HepG2 (cell line): ENCODE results near the gene BRCA1. TPM values are rescaled to one million over a fixed set of nuclear protein-coding genes. Genes with fewer than 3 reads are reported as not detected.

Source experiments
- DNMT3B ChIP-seq: conservative IDR thresholded peaks from 2 replicates; pipeline ENCODE4 v1.6.1; 2016; ENCODE audit warnings: missing biosample characterization, control low read depth
- GLI4 ChIP-seq: sonication (generic); formaldehyde crosslinking; IDR thresholded peaks from 2 replicates; pipeline ENCODE4 v1.5.1; 2020; ENCODE audit warnings: missing genetic modification reagents, mild to moderate bottlenecking, moderate library complexity, borderline replicate concordance
- HOXA7 ChIP-seq: sonication (generic); formaldehyde crosslinking; IDR thresholded peaks from 2 replicates; pipeline ENCODE4 v1.8.1; 2022; ENCODE audit warnings: mild to moderate bottlenecking, missing genetic modification reagents, moderate library complexity
- KLF9 ChIP-seq: IDR thresholded peaks from 2 replicates; pipeline ENCODE4 v1.6.1; 2016; ENCODE audit warnings: low read depth
- MAFK ChIP-seq, 2 experiments: IDR thresholded peaks in 1 of 2; conservative IDR thresholded peaks in 1 of 2; 2 replicates each; pipeline ENCODE4 v1.6.1; 2011; ENCODE audit warnings: improper control_type of control experiment in 2 of 2, low read length in 2 of 2
- MEIS2 ChIP-seq: sonication (generic); formaldehyde crosslinking; IDR thresholded peaks from 2 replicates; pipeline ENCODE4 v1.9.0; 2021; ENCODE audit warnings: mild to moderate bottlenecking, missing genetic modification reagents
- PHF20 ChIP-seq: sonication (generic); formaldehyde crosslinking; IDR thresholded peaks from 2 replicates; pipeline ENCODE4 v1.5.0; 2020; ENCODE audit warnings: mild to moderate bottlenecking, missing genetic modification reagents
- RELA ChIP-seq: sonication (generic); formaldehyde crosslinking; IDR thresholded peaks from 2 replicates; pipeline ENCODE4 v1.4.0; 2020; ENCODE audit warnings: missing genetic modification reagents
- RFX1 ChIP-seq: fragments of 450-650 bp; IDR thresholded peaks from 2 replicates; pipeline ENCODE4 v1.6.1; 2017
- SNAI1 ChIP-seq: sonication (generic); formaldehyde crosslinking; IDR thresholded peaks from 2 replicates; pipeline ENCODE4 v1.5.0; 2020; ENCODE audit warnings: mild to moderate bottlenecking, missing genetic modification reagents, borderline replicate concordance
- ZKSCAN8 ChIP-seq: IDR thresholded peaks from 2 replicates; pipeline ENCODE4 v1.6.1; 2016; ENCODE audit warnings: borderline replicate concordance, missing genetic modification reagents, missing compliant biosample characterization
- ZNF225 ChIP-seq: sonication (generic); formaldehyde crosslinking; IDR thresholded peaks from 2 replicates; pipeline ENCODE4 v1.4.0; 2020; ENCODE audit warnings: mild to moderate bottlenecking, missing genetic modification reagents
- polyA plus RNA-seq, 8 experiments: library from polyadenylated mRNA; depleted of rRNA in 3 of 8; stranded (reverse) in 7 of 8; unstranded in 1 of 8; fragments of >200 nt; fragmentation: Illumina TruSeq in 4 of 8; extraction: Trizol in 4 of 8; gene quantifications; 2 replicates each; pipeline versions ENCODE4 v1.2.1 to v1.2.3, GENCODE V29; 2011 to 2016; ENCODE audit warnings: low read depth in 4 of 8, missing spikeins in 1 of 8, mixed read lengths in 1 of 8; ENCODE audit not compliant: insufficient read depth in 1 of 8
- total RNA-seq, 5 experiments: library from RNA; depleted of rRNA; stranded (reverse); fragments of >200 nt; fragmentation: Illumina TruSeq; extraction: Trizol; gene quantifications; 2 replicates each; pipeline ENCODE4 v1.2.3, GENCODE V29; 2016; ENCODE audit warnings: low read depth in 1 of 5
- TF ChIP-seq, protein P1 (sequence below): sonication (generic); formaldehyde crosslinking; IDR thresholded peaks from 2 replicates; pipeline ENCODE4 v1.4.0; 2020; ENCODE audit warnings: missing genetic modification reagents, mild to moderate bottlenecking, borderline replicate concordance
- TF ChIP-seq, protein P2 (sequence below): IDR thresholded peaks from 2 replicates; pipeline ENCODE4 v1.6.1; 2016; ENCODE audit warnings: missing compliant biosample characterization, missing genetic modification reagents, borderline replicate concordance
- TF ChIP-seq, protein P3 (sequence below): sonication (generic); formaldehyde crosslinking; IDR thresholded peaks from 2 replicates; pipeline ENCODE4 v1.5.0; 2020; ENCODE audit warnings: missing genetic modification reagents, mild to moderate bottlenecking, borderline replicate concordance
- TF ChIP-seq, protein P4 (sequence below): sonication (generic); formaldehyde crosslinking; IDR thresholded peaks from 2 replicates; pipeline ENCODE4 v1.8.0; 2022; ENCODE audit warnings: mild to moderate bottlenecking, missing genetic modification reagents
- TF ChIP-seq, protein P5 (sequence below): sonication (generic); formaldehyde crosslinking; conservative IDR thresholded peaks from 2 replicates; pipeline ENCODE4 v1.5.0; 2020; ENCODE audit warnings: missing genetic modification reagents
- TF ChIP-seq, protein P6 (sequence below): sonication (generic); formaldehyde crosslinking; conservative IDR thresholded peaks from 2 replicates; pipeline ENCODE4 v1.8.1; 2023; ENCODE audit warnings: missing genetic modification reagents

Gene BRCA1
- total and polyA plus RNA-seq, 2 of the 13 experiments (the other 11 are each of a cell fraction or from before 2014, with no cell fraction given), result 13.3 to 37.5 TPM

DNA sequence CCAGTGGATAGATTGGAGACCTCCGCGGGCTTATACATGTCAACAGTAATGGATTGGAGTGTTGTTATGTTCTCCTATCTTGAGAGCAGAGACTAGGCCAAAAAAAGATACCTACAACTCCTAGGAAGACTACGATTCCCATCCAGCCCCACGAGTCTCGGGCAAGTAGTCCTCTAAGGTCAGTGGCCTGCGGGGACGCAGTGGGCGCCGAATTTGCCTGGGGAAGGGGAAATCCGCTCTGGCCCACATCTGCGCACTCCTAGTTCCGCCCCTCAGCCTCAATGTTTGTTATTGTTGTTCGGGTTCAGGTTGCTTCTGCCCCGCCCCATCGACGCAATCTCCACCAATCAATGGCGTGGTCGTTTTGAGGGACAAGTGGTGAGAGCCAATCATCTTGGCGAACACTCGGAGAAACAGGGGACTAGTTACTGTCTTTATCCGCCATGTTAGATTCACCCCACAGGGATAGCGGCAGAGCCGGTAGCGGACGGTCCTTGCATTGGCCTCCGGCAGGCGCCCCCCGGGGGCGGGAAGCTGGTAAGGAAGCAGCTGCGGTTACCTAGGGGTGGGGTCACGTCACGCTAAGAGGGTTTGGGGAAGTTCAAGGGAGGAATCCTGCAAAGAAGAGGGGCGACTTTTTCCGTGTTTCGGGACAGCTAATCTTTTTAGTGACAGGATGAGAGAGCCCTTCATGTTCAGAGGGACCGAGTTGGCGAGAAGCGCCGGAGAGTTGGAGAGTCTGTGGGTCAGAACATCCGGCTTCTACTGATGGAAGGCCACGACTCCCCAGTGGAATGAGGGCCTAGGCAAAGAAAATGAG lies 45.8 kb upstream of the BRCA1 start, which contains the start of gene NBR1 (continued):
- no peak for TF ChIP-seq SNAI1 (CRISPR knock-in tag)
- TF ChIP-seq, protein P1, sequence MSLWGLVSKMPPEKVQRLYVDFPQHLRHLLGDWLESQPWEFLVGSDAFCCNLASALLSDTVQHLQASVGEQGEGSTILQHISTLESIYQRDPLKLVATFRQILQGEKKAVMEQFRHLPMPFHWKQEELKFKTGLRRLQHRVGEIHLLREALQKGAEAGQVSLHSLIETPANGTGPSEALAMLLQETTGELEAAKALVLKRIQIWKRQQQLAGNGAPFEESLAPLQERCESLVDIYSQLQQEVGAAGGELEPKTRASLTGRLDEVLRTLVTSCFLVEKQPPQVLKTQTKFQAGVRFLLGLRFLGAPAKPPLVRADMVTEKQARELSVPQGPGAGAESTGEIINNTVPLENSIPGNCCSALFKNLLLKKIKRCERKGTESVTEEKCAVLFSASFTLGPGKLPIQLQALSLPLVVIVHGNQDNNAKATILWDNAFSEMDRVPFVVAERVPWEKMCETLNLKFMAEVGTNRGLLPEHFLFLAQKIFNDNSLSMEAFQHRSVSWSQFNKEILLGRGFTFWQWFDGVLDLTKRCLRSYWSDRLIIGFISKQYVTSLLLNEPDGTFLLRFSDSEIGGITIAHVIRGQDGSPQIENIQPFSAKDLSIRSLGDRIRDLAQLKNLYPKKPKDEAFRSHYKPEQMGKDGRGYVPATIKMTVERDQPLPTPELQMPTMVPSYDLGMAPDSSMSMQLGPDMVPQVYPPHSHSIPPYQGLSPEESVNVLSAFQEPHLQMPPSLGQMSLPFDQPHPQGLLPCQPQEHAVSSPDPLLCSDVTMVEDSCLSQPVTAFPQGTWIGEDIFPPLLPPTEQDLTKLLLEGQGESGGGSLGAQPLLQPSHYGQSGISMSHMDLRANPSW, result peak; percentile 75; the same call in 1 of the 2 replicates
- TF ChIP-seq, protein P2, sequence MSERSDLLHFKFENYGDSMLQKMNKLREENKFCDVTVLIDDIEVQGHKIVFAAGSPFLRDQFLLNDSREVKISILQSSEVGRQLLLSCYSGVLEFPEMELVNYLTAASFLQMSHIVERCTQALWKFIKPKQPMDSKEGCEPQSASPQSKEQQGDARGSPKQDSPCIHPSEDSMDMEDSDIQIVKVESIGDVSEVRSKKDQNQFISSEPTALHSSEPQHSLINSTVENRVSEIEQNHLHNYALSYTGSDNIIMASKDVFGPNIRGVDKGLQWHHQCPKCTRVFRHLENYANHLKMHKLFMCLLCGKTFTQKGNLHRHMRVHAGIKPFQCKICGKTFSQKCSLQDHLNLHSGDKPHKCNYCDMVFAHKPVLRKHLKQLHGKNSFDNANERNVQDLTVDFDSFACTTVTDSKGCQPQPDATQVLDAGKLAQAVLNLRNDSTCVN, result 0 out of 2 replicates have a peak, but pooled peaks have one; percentile 55
- no peak for TF ChIP-seq ZNF225 (CRISPR knock-in tag)
- TF ChIP-seq KLF9 (CRISPR knock-in tag), result 0 out of 2 replicates have a peak, but pooled peaks have one; percentile 81
- peak; percentile 42; the same call in 1 of the 2 replicates for TF ChIP-seq GLI4 (CRISPR knock-in tag)
- no peak for TF ChIP-seq RELA
- TF ChIP-seq, protein P3, sequence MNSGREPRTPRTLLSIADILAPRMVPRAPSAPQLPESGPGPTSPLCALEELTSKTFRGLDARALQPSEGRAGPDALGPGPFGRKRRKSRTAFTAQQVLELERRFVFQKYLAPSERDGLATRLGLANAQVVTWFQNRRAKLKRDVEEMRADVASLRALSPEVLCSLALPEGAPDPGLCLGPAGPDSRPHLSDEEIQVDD, result 0 out of 2 replicates have a peak, but pooled peaks have one; percentile 59
- TF ChIP-seq, protein P4, sequence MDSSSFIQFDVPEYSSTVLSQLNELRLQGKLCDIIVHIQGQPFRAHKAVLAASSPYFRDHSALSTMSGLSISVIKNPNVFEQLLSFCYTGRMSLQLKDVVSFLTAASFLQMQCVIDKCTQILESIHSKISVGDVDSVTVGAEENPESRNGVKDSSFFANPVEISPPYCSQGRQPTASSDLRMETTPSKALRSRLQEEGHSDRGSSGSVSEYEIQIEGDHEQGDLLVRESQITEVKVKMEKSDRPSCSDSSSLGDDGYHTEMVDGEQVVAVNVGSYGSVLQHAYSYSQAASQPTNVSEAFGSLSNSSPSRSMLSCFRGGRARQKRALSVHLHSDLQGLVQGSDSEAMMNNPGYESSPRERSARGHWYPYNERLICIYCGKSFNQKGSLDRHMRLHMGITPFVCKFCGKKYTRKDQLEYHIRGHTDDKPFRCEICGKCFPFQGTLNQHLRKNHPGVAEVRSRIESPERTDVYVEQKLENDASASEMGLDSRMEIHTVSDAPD, result no peak
- TF ChIP-seq, protein P5, sequence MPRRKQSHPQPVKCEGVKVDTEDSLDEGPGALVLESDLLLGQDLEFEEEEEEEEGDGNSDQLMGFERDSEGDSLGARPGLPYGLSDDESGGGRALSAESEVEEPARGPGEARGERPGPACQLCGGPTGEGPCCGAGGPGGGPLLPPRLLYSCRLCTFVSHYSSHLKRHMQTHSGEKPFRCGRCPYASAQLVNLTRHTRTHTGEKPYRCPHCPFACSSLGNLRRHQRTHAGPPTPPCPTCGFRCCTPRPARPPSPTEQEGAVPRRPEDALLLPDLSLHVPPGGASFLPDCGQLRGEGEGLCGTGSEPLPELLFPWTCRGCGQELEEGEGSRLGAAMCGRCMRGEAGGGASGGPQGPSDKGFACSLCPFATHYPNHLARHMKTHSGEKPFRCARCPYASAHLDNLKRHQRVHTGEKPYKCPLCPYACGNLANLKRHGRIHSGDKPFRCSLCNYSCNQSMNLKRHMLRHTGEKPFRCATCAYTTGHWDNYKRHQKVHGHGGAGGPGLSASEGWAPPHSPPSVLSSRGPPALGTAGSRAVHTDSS, result no peak
- TF ChIP-seq ZKSCAN8 (CRISPR knock-in tag), result no peak
- peak; percentile 59 for TF ChIP-seq PHF20 (CRISPR knock-in tag)
- TF ChIP-seq HOXA7 (CRISPR knock-in tag), result no peak
- TF ChIP-seq RFX1, result no peak
- TF ChIP-seq MAFK (conservative IDR thresholded peaks at IDR 0.05 in 1 of 2, IDR thresholded peaks at IDR 0.05 in 1 of 2; ENCODE audit: low read length in 2 of 2), result no peak
- no peak; the same call in 1 of the 2 replicates for TF ChIP-seq DNMT3B
- TF ChIP-seq MEIS2 (CRISPR knock-in tag), result peak; percentile 63
- TF ChIP-seq, protein P6, sequence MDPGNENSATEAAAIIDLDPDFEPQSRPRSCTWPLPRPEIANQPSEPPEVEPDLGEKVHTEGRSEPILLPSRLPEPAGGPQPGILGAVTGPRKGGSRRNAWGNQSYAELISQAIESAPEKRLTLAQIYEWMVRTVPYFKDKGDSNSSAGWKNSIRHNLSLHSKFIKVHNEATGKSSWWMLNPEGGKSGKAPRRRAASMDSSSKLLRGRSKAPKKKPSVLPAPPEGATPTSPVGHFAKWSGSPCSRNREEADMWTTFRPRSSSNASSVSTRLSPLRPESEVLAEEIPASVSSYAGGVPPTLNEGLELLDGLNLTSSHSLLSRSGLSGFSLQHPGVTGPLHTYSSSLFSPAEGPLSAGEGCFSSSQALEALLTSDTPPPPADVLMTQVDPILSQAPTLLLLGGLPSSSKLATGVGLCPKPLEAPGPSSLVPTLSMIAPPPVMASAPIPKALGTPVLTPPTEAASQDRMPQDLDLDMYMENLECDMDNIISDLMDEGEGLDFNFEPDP (CRISPR knock-in tag), result 0 out of 2 replicates have a peak, but pooled peaks have one; percentile 82
